Muscle layer of colon (tissue), 2 donors: ENCODE measurements around the gene ANKRD63.

Source experiments
- H3K27ac ChIP-seq: one replicate; pipeline ENCODE4 v1.7.0; 2013; ENCODE audit warnings: low read depth, mild to moderate bottlenecking, low read length, moderate library complexity
- H3K27me3 ChIP-seq, 2 donors: one replicate each; pipeline ENCODE4 v1.7.0; 2013; ENCODE audit warnings: low read length in 2 of 2, mild to moderate bottlenecking in 2 of 2; ENCODE audit not compliant: insufficient read depth in 2 of 2, control insufficient read depth in 1 of 2
- H3K36me3 ChIP-seq: one replicate; pipeline ENCODE4 v1.7.0; 2013; ENCODE audit warnings: mild to moderate bottlenecking, low read length; ENCODE audit not compliant: insufficient read depth
- H3K4me1 ChIP-seq: one replicate; pipeline ENCODE4 v1.7.0; 2013; ENCODE audit warnings: mild to moderate bottlenecking, low read length; ENCODE audit not compliant: insufficient read depth
- H3K4me3 ChIP-seq, 2 donors: one replicate each; pipeline ENCODE4 v1.7.0; 2013; ENCODE audit warnings: low read length in 2 of 2, low read depth in 1 of 2, mild to moderate bottlenecking in 1 of 2, moderate library complexity in 1 of 2
- H3K9ac ChIP-seq: one replicate; pipeline ENCODE4 v1.7.0; 2013; ENCODE audit warnings: low read length
- H3K9me3 ChIP-seq: one replicate; pipeline ENCODE4 v1.7.0; 2013; ENCODE audit warnings: mild to moderate bottlenecking, low read length
- donor health status: abdominal sarcoma.
- donor health status: Adenocarcinoma of cecum.

ANKRD63 gene

GRCh38 chr15:40233727-40234577 lies 48.9 kb downstream of the ANKRD63 start:
- Histone ChIP-seq H3K9me3 (no peaks in the 10 kb centered on the region), H3K4me3 (no peak overlapping the region), H3K9ac (no peak overlapping the region), H3K4me1 (no peaks in the 10 kb centered on the region), H3K27ac (no peak overlapping the region), H3K36me3 (no peaks in the 10 kb centered on the region), H3K27me3 (no peaks in the 10 kb centered on the region)

GRCh38 chr15:40232625-40233070 lies 50.2 kb downstream of the ANKRD63 start:
- H3K27me3 ChIP-seq, result no peaks in the 10 kb centered on the region

More at GRCh38 chr15:40232625-40233070, 50.2 kb downstream of the ANKRD63 start:
- Histone ChIP-seq H3K4me1 (no peaks in the 10 kb centered on the region), H3K9me3 (no peaks in the 10 kb centered on the region), H3K4me3 (no peak overlapping the region), H3K9ac (no peak overlapping the region), H3K27ac (no peak overlapping the region), H3K36me3 (no peaks in the 10 kb centered on the region)
